Keratinocyte (primary cell): ENCODE data around the gene ACTG1.

ENCODE experiments used
- CTCF ChIP-seq, 3 experiments: IDR thresholded peaks in 1 of 3; conservative IDR thresholded peaks in 1 of 3; optimal IDR thresholded peaks in 1 of 3; 2 replicates in 2 of 3; 3 replicates in 1 of 3; pipeline versions ENCODE3 to v1.5.1; 2011; ENCODE audit warnings: low read length in 3 of 3, mild to moderate bottlenecking in 3 of 3, moderate library complexity in 2 of 3, control low read depth in 1 of 3, inconsistent platforms in 1 of 3; ENCODE audit not compliant: insufficient read depth in 2 of 3; ENCODE audit errors: extremely low read depth in 1 of 3
- EZH2 ChIP-seq: IDR thresholded peaks from one replicate; pipeline ENCODE4 v1.6.1; 2012; ENCODE audit warnings: inconsistent platforms, mild to moderate bottlenecking, low read length, moderate library complexity

GRCh38 chr17:81474958-81475357 is 37.6 kb downstream of the ACTG1 start:
- no peak for TF ChIP-seq CTCF (optimal IDR thresholded peaks at IDR 0.05 in 1 of 3, IDR thresholded peaks at IDR 0.05 in 1 of 3, conservative IDR thresholded peaks at IDR 0.05 in 1 of 3; ENCODE audit: extremely low read depth in 1 of 3, insufficient read depth in 2 of 3, low read length in 3 of 3)
- no peak for TF ChIP-seq EZH2
